Endothelial cell of umbilical vein (primary cell): Measurements from ENCODE around the gene GSDME. TPM values are rescaled to one million over a fixed set of nuclear protein-coding genes. Genes with fewer than 3 reads are reported as not detected.

Source experiments
- BruUV-seq: library from RNA; stranded (reverse); fragments of 400-500 nt; replicated peaks from 2 replicates; lab custom pipeline; 2021; lab: Mats Ljungman, UMichigan
- CTCF ChIA-PET: fragments of 300-600, 350-600 bp; sonication (Branson Sonifier 250); formaldehyde crosslinking; loops from one replicate; lab custom pipeline; 2021; ENCODE audit warnings: antibody characterized with exemption, inconsistent platforms; lab: Charles Lee
- POLR2A ChIA-PET: fragments of 300-600, 350-600 bp; sonication (Branson Sonifier 250); formaldehyde crosslinking; loops from one replicate; lab custom pipeline; 2021; ENCODE audit warnings: antibody characterized with exemption, inconsistent platforms; lab: Charles Lee
- DNase-seq: peaks from one replicate; pipeline ENCODE4 v3.0.0-alpha.2; 2011; ENCODE audit warnings: low read depth, low spot score
- FAIRE-seq: peaks from 2 replicates; lab custom pipeline; 2011; peaks lifted over from hg19 to GRCh38; lab: Jason Lieb, UNC
- H2AFZ ChIP-seq: 2 replicates; pipeline ENCODE4 v1.6.0; 2012; ENCODE audit warnings: low read depth, low read length, control low read depth, inconsistent platforms
- H3K27ac ChIP-seq: 2 replicates; pipeline ENCODE4 v1.5.1; 2011; ENCODE audit warnings: low read depth, mild to moderate bottlenecking, control low read depth, low read length, moderate library complexity; ENCODE audit not compliant: insufficient read depth
- H3K27me3 ChIP-seq, 2 experiments: 2 replicates each; pipeline versions ENCODE4 v1.6.0 to v1.6.1; 2011; ENCODE audit warnings: low read length in 2 of 2, mixed read lengths in 1 of 2; ENCODE audit not compliant: control insufficient read depth in 2 of 2, insufficient read depth in 2 of 2
- H3K36me3 ChIP-seq, 2 experiments: 2 replicates in 1 of 2; 3 replicates in 1 of 2; pipeline ENCODE4 v1.5.1; 2011; ENCODE audit warnings: low read length in 2 of 2, mild to moderate bottlenecking in 1 of 2, moderate library complexity in 1 of 2; ENCODE audit not compliant: control insufficient read depth in 2 of 2, insufficient read depth in 2 of 2; ENCODE audit errors: extremely low read depth in 1 of 2
- H3K4me1 ChIP-seq: 3 replicates; pipeline ENCODE4 v1.5.1; 2011; ENCODE audit warnings: mild to moderate bottlenecking, low read length; ENCODE audit not compliant: control insufficient read depth, insufficient read depth; ENCODE audit errors: extremely low read depth
- H3K4me2 ChIP-seq: 2 replicates; pipeline ENCODE4 v1.6.1; 2011; ENCODE audit warnings: low read length, control low read depth, mixed read lengths; ENCODE audit not compliant: insufficient read depth
- H3K4me3 ChIP-seq, 3 experiments: fragments of 200-600 bp in 1 of 3; sonication (generic), shearing (Covaris generic) in 1 of 3; replicated peaks in 1 of 3; 2 replicates each; pipeline ENCODE4 v1.5.1; 2011 to 2016; ENCODE audit warnings: control low read depth in 3 of 3, low read length in 3 of 3, mild to moderate bottlenecking in 2 of 3, inconsistent platforms in 1 of 3, low read depth in 1 of 3, moderate library complexity in 1 of 3; ENCODE audit not compliant: insufficient read depth in 1 of 3
- H3K79me2 ChIP-seq: 2 replicates; pipeline ENCODE4 v1.6.0; 2012; ENCODE audit warnings: low read length, inconsistent platforms; ENCODE audit not compliant: control insufficient read depth, insufficient read depth
- H3K9ac ChIP-seq: replicated peaks from 2 replicates; pipeline ENCODE3; 2011; ENCODE audit warnings: low read length, control low read depth; ENCODE audit not compliant: insufficient read depth; ENCODE audit errors: extremely low read depth
- H3K9me1 ChIP-seq: replicated peaks from 3 replicates; pipeline ENCODE4 v1.6.0; 2011; ENCODE audit warnings: mild to moderate bottlenecking, low read length; ENCODE audit not compliant: control insufficient read depth, insufficient read depth; ENCODE audit errors: extremely low read depth
- H3K9me3 ChIP-seq: replicated peaks from 2 replicates; pipeline ENCODE4 v1.5.1; 2012; ENCODE audit warnings: low read length, inconsistent platforms; ENCODE audit not compliant: control insufficient read depth, insufficient read depth
- H4K20me1 ChIP-seq: replicated peaks from 2 replicates; pipeline ENCODE3; 2011; ENCODE audit warnings: mild to moderate bottlenecking, low read length; ENCODE audit not compliant: control insufficient read depth, insufficient read depth; ENCODE audit errors: extremely low read depth
- EZH2 ChIP-seq: IDR thresholded peaks from 2 replicates; pipeline ENCODE4 v1.6.1; 2012; ENCODE audit warnings: borderline replicate concordance, low read depth, mild to moderate bottlenecking, moderate library complexity, low read length, inconsistent platforms; ENCODE audit not compliant: severe bottlenecking
- FOS ChIP-seq: IDR thresholded peaks from 2 replicates; pipeline ENCODE4 v1.6.1; 2011; ENCODE audit warnings: mild to moderate bottlenecking, low read length, moderate library complexity, borderline replicate concordance; ENCODE audit not compliant: insufficient read depth
- GATA2 ChIP-seq: IDR thresholded peaks from 2 replicates; pipeline ENCODE4 v1.7.0; 2011; ENCODE audit warnings: low read depth, mild to moderate bottlenecking, moderate library complexity, mixed read lengths, low read length; ENCODE audit not compliant: insufficient read length, insufficient read depth
- JUN ChIP-seq: IDR thresholded peaks from 2 replicates; pipeline ENCODE4 v1.6.1; 2011; ENCODE audit warnings: borderline replicate concordance, low read depth; ENCODE audit not compliant: insufficient read length, insufficient read depth
- MYC ChIP-seq: IDR thresholded peaks from one replicate; pipeline ENCODE4 v1.6.1; 2011; ENCODE audit warnings: mild to moderate bottlenecking, low read depth, low read length
- POLR2A ChIP-seq: IDR thresholded peaks from 2 replicates; pipeline ENCODE4 v1.6.1; 2012; ENCODE audit warnings: low read depth, mild to moderate bottlenecking, control low read depth, low read length
- POLR2AphosphoS5 ChIP-seq: IDR thresholded peaks from 2 replicates; pipeline ENCODE4 v1.6.1; 2012; ENCODE audit warnings: low read depth, mild to moderate bottlenecking, control low read depth, low read length, moderate library complexity; ENCODE audit not compliant: insufficient read depth
- dilution Hi-C: fragments of 300-500 bp; cut with MboI; formaldehyde crosslinking; loops from one replicate; pipeline ENCODE4 v1.15.0; 2019; ENCODE audit warnings: low sequenced_read_pairs; ENCODE audit not compliant: extremely low pct_ligation_motif_present
- intact Hi-C: fragments of 100-400 bp; cut with micrococcal nuclease; formaldehyde crosslinking; loops from one replicate; pipeline ENCODE4 v1.10.0; 2022
- polyA plus RNA-seq, 4 experiments: library from polyadenylated mRNA; depleted of rRNA in 3 of 4; stranded (reverse) in 3 of 4; unstranded in 1 of 4; fragments of >200 nt; gene quantifications; 2 replicates each; pipeline versions ENCODE4 v1.2.1 to v1.2.3, GENCODE V29; 2011 to 2012; ENCODE audit warnings: missing spikeins in 1 of 4
- total RNA-seq: library from RNA; stranded (reverse); gene quantifications from 2 replicates; pipeline ENCODE4 v1.2.3, GENCODE V29; 2021
- TF ChIP-seq, protein P1 (sequence below): IDR thresholded peaks from 2 replicates; pipeline ENCODE4 v1.6.1; 2011; ENCODE audit not compliant: insufficient read depth, insufficient read length

Gene GSDME
- total and polyA plus RNA-seq, 2 donors (not counting 3 experiments of a cell fraction or from before 2014, with no cell fraction given), result 21.1 to 23.4 TPM

DNA sequence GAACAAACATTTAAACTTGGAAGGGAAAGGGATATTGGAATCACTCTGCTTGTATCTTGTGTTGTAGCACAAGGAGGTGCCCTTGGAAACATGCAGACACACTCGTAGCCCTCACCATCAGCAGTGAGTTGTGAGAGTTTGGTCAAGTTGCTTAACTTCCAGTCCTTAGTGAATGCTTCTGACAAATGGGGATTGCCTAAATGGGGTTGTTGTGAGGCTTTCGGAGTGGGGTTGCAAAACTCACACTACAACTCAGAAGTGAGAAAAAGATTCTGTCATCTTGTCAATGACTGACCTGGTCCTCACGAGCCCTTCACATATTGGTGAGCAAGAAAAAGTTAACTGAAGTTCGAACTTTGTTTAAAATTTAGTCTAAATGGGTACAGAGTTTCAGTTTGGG lies 29.0 kb upstream of the GSDME start:
- Histone ChIP-seq H3K79me2 (no peaks in the 10 kb centered on the region), H3K4me3 (no peak overlapping the region), H4K20me1 (no peaks in the 10 kb centered on the region), H3K4me2 (no peak overlapping the region), H3K27ac (peak overlapping the region; percentile 84), H3K27me3 (no peaks in the 10 kb centered on the region), H3K9me1 (no peaks in the 10 kb centered on the region), H3K36me3 (no peaks in the 10 kb centered on the region), H2AFZ (no peak overlapping the region), H3K4me1 (peaks cover 7% of the 10 kb centered on the region), H3K9ac (no peak overlapping the region), H3K9me3 (no peaks in the 10 kb centered on the region)
- CTCF ChIA-PET, result no interaction called here
- dilution Hi-C loops (no loop called here), intact Hi-C loops (loop anchor here (2.0 kb wide), 1 partner anchor 30 kb away; the partner anchor contains the start of gene GSDME)
- DNase-seq (no peak), FAIRE-seq (no peak)
- TF ChIP-seq, protein P1, sequence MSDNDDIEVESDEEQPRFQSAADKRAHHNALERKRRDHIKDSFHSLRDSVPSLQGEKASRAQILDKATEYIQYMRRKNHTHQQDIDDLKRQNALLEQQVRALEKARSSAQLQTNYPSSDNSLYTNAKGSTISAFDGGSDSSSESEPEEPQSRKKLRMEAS, result no peak
- TF ChIP-seq FOS (no peak), EZH2 (no peak), POLR2A (no peak), JUN (no peak), POLR2AphosphoS5 (no peak), GATA2 (no peak)
- BruUV-seq, result no TSS peak
- POLR2A ChIA-PET, result no interaction called here

DNA sequence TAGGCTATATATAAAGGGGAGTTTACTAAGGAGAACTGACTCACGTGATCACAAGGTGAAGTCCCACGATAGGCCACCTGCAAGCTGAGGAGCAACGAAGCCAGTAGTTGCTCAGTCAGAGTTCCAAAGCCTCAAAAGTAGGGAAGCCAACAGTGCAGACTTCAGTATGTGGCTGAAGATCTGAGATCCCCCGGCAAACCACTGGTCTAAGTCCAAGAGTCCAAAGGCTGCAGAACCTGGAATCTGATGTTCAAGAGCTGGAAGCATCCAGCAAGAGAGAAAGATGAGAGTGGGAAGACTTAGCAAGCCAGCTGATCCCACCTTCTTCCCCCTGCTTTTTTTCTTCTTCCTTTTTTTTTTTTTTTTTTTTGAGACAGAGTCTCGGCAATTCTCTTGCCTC lies 27.0 kb upstream of the GSDME start:
- no TSS peak for BruUV-seq
- H3K4me1 ChIP-seq, result peaks cover 7% of the 10 kb centered on the region
- no peaks in the 10 kb centered on the region for H3K9me3 ChIP-seq
- TF ChIP-seq MYC, result no peak
- H3K27me3 ChIP-seq, result no peaks in the 10 kb centered on the region
- FAIRE-seq (no peak), DNase-seq (no peak)
- H3K27ac ChIP-seq, result no peak overlapping the region
- H3K36me3 ChIP-seq, result no peaks in the 10 kb centered on the region
- ChIA-PET CTCF (interaction anchor here (0.9 kb wide), 1 partner anchor 28 kb away, joined by 5 read pairs; no protein-coding TSS in a partner anchor), POLR2A (no interaction called here)
- no peak overlapping the region for H3K9ac ChIP-seq
- no peak overlapping the region for H2AFZ ChIP-seq
- no peaks in the 10 kb centered on the region for H3K9me1 ChIP-seq
- intact Hi-C loops, result no loop called here
- H3K4me3 ChIP-seq, result no peak overlapping the region
- no peaks in the 10 kb centered on the region for H3K79me2 ChIP-seq
- H3K4me2 ChIP-seq, result no peak overlapping the region
- dilution Hi-C loops, result no loop called here
- no peaks in the 10 kb centered on the region for H4K20me1 ChIP-seq
